PC-9 (cell line): ENCODE results near the gene TXNL4A.

Source experiments
- EZH2 ChIP-seq: fragments of 200-600 bp; sonication (generic); IDR thresholded peaks from 2 replicates; pipeline ENCODE4 v1.8.0; 2017; ENCODE audit warnings: antibody characterized with exemption, low read depth
- TF ChIP-seq, protein P1 (sequence below): fragments of 200-600 bp; sonication (generic); conservative IDR thresholded peaks from 2 replicates; pipeline ENCODE4 v1.6.1; 2017; ENCODE audit warnings: mixed run types, antibody characterized with exemption, mild to moderate bottlenecking, moderate library complexity

DNA sequence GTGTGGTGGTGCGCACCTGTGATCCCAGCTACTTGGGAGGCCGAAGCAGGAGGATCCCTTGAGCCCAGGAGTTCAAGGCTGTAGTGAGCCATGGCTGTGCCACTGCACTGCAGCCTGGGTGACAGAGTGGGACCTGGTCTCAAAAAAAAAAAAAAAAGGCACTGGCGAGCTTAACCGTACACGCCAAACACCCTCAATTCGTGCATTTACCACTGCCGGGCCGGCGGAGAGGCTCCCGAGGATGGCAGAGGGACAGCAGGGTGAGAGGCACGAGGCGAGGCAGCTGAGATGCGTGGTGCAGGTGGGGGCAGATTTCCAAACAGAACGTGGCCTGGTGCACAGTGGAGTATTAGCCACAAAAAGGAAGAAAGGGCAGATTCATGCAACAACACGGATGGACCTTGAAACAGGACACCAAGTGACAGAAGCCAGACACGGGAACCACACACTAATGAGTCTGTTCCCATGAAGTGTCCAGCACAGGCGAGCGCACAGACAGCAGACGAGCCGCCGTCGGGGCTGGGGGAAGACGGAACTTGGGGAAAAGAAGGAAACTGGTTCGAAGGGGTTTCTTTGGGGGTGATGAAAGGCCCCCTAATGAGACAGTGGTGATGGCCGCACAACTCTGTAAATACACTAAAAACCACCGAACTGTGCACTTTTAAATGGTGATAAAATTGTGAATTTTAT lies 64.3 kb downstream of the TXNL4A start:
- TF ChIP-seq, protein P1, sequence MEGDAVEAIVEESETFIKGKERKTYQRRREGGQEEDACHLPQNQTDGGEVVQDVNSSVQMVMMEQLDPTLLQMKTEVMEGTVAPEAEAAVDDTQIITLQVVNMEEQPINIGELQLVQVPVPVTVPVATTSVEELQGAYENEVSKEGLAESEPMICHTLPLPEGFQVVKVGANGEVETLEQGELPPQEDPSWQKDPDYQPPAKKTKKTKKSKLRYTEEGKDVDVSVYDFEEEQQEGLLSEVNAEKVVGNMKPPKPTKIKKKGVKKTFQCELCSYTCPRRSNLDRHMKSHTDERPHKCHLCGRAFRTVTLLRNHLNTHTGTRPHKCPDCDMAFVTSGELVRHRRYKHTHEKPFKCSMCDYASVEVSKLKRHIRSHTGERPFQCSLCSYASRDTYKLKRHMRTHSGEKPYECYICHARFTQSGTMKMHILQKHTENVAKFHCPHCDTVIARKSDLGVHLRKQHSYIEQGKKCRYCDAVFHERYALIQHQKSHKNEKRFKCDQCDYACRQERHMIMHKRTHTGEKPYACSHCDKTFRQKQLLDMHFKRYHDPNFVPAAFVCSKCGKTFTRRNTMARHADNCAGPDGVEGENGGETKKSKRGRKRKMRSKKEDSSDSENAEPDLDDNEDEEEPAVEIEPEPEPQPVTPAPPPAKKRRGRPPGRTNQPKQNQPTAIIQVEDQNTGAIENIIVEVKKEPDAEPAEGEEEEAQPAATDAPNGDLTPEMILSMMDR, result no peak
- TF ChIP-seq EZH2, result no peak
